Stimulated activated CD8-positive, alpha-beta memory T cell treated with anti-CD3 and anti-CD28 coated beads, Interleukin-15, amount 100 ng/mL, for 48 hours (primary cell): ENCODE measurements around the gene CNEP1R1.
A peak's percentile ranks its signal among the peaks of the same experiment; 100 is the strongest.

Source experiments
- DNase-seq, 2 donors: peaks; one replicate each; pipeline ENCODE4 v3.0.0-alpha.2; 2020; ENCODE audit warnings: low read depth in 2 of 2

The CNEP1R1 gene

DNA sequence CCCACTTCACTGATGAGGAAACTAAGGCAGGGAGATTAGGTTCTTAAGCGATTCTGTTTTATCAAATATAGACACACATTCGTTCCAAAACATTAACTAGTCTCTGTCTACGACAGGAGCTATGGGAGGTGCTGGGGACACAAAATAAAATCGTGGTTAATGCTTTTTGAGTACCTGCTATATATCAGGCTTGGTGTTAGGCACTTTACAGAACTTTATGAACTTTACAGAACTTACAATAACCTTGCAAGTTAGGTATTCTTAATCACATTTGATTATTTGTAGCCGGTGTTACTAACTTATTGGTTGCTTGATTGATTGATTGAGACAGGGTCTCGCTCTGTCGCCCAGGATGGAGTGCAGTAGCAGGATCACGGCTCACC is 40.2 kb downstream of the CNEP1R1 start:
- DNase-seq: no peak

DNA sequence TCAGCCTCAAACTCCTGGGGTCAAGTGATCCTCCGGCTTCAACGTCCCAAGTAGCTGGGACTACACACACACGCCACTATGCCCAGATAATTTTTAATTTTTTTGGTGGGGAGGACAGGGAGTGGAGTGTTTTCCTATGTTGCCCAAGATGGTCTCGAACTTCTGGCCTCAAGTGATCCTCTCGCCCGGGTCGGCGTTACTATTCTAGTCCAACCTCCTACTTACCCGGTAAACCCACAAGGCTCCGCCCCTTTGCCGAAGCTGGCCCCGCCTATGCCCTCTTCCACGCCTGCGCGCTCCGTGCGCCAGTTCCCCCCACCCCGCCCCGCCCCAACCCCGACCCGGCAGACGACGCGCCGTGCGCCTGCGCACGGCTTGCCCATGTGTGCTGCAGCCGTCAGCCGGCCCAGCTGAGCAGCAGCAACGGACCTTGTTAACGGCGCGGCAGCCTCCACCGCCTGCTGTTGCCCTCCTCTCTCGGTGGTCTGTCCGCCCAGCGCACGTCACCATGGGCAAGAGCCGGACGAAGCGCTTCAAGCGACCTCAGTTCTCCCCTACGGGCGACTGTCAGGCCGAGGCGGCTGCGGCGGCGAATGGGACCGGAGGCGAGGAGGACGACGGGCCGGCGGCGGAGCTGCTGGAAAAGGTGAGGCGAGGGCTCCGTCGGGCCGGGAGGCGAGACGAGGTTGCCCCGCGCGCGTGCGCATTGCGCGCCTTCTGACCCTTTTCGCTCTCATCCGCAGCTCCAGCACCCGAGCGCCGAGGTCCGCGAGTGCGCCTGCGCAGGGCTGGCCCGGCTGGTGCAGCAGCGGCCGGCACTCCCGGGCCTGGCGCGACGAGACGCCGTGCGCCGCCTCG is 40.8 kb downstream of the CNEP1R1 start, which contains the start of gene HEATR3:
Gene HEATR3 (plus strand): TSS at position 347 of the 858 bp plus-strand sequence. CDS start 162 bp downstream, at position 509.
- DNase-seq: peak; percentile 89 to 90

DNA sequence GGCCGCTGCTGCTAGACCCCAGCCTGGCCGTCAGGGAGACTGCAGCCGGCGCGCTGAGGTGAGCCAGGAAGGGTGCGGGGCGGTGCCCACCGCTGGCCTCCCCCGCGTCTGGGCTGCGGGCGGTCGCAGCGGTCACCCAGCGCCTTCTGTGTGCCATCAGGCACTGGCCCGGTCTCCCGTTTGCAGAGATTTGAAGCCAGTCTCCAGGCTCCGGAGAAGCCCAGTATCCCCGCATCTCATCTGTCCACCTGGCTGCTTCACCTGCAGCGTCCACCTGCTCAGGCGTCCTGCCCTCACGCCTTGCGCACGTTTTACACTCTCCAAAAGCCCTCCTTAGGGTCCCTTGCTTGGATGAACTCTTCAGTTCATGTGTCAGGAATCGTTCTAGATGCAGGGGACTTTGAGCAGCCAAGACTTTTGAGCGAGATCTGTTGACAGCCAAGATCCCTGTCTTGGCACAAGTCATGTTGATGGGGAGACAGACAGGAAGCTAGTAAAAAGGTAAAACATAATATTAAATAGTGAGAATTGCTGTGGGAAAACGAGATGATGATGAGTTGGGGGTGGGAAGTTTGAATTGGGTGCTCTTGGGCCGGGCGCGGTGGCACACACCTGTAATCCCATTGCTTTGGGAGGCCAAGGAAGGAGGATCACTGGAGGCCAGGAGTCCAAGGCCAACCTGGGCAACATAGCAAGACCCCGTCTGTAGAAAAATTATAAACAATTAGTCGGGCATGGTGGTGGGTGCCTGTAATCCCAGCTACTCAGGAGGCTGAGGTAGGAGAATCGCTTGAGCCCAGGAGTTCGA is 41.7 kb downstream of the CNEP1R1 start:
- DNase-seq: no peak

DNA sequence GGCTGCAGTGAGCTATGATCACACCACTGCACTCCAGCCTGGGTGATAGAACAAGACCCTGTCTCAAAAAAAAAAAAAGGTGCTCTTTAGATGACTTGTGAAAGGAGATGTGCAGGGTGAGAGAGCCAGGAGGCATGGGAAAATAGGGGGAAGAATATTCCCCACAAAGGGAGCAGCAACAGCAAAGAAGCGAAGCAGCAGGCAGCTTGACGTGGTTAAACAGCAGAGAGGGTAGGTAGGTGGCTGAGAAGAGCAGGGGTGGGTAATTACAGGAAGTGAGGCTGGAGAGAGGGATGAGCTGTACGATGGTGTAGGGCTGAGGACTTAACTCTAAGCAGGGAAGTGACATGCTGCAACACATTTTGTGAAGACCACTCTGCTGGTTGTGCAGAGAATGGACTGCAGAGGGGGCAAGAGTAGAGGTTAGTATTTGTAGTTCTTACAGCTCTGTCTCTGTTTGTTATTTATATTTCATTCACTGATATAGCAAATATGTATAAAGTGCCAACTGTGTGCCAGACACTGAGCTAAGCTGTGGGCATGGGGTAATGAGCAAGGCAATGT is 42.3 kb downstream of the CNEP1R1 start:
- peak in 1 of 2 donors; percentile 9 for DNase-seq

DNA sequence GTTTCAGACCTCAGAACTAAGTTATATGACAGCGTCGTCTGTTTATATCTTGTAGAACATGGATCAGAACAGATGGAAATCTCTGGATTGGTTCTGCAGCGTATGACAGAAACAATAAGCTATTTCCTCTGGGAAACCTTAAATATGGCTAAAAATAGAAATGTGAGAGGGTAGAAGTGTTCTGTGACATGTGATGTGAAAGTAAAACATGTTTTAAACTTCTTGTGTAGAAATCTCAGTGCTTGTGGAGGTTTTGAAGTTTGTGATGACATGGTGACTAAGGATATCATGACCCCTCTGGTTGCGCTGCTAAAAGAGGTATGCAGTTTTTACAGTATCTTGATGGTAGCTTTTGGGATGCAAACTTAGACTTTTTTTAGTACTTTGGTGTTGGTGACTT is 43.5 kb downstream of the CNEP1R1 start:
- DNase-seq: no peak

DNA sequence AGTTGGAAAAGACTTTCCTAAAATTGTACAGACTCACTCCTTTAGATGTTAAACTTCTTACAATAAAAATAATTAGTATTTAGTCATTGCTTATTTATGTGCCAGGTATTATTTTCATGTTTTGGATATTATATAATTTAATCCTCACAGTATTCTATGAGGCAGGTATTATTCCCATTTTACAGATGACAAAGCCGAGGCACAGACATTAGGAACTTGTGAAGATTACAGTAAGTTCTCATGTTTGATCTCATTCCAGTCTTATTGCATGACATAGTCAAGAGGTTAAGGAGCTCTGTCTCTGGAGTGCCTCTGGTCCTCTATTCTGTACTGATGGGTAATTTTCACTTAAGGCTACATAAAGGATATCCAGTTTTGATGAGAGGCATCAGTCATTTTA is 44.0 kb downstream of the CNEP1R1 start:
- DNase-seq: no peak

DNA sequence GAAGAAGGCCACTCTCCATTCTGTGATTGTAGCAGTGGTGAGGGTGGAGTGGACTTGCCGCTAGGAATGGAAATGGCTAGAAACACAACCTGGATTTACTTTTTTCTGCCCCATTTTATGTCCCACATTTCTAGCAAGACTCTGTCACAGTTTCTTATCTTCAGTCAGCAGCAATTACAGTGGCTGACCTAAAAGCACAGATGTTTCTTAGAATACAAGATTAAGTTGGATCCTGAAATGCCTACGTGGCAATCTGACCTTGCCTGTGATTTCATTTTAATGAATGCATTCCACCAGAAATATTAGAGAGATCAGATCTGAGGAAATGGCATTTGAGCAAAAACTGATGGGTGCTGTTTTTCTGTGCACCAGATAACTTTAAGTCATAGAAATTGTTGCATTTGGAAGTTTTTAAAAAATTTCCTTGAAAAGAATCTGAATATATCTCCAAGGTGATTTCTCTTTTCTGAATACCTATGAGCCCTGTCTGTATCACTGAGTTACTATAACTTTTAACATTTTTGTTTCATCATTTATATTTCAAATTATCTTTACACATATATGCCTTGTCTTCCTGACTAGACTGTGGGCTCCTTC is 46.1 kb downstream of the CNEP1R1 start:
- no peak for DNase-seq

DNA sequence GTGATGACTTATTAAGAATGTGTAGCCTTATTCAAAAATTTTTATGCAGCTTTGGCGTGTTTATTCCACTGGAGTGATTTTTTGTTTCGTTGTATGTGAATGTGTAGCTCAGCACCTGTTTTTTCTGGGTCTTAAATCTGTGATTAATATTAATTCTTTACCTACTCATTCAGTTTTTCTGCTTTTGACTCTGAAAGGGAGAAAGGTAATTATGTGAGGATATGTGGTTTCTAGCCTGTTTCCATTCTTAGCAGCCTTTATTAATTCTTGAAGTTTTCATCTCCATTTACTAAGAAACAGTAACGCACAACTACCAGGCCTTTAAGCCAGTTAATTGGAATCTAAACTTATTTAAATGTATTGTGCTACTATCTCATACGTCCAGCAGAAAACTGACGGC is 47.7 kb downstream of the CNEP1R1 start:
- no peak for DNase-seq

DNA sequence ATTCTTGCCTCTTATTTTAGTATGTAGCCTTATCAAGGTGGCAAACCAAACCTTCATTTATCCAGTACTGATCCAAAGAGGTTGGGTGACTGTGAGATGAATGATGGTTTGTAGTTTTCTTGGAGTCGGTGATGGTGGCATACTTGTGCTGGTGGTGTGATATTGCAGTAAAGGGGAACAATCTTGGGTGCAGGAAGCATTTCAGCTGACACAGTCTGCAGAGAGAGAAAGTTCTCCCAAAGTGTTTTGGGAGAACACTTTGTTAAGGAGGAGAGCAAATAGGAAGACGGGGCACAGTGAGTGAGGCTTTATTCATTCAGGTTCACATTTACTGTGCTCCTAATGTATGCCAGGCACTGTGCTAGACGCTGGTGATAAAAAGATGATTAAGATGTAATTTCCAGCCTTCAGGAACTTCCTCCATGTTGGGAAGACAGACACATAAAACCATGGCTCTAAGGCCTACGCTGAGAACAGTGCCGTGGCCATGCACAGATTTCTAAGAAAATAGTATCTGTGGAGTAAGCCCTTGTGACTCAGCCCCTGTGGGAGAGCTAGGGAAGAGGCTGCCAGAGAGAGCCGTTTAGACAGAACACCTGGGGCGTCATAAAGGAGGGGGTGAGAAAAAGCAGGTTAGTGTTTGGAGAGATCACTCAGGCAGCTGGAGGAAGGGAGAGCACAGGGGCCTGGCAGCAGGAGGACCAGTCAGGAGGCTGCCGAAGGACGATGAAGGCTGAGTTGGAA is 54.5 kb downstream of the CNEP1R1 start:
- DNase-seq: no peak

DNA sequence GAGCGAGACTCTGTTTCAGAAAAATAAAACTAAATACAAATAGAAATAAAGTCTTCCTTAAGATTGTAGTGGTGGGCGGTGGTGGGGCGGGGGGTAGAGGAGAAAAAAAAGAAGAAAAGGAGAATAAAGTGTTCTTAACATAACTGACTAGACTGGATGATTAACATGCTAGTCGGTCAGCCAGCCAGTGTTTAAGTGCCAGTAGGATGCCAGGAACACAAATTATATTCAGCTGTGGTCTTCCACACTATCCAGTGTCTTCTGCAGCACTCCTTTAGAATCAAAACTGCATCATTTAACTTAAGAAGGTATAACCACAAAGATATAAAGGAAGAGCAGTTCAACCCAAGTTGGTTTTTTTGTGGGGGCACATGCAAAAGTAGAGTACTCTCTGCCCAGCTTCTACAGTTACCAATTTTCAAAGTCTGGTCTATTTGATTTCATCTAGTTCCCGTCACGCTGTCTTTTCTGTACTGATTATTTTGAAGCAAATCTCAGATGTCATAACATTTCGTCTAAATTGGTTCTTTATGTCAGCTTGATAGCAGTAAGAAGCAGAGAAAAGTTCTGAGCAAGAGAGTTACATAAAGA is 56.5 kb downstream of the CNEP1R1 start:
- no peak for DNase-seq

DNA sequence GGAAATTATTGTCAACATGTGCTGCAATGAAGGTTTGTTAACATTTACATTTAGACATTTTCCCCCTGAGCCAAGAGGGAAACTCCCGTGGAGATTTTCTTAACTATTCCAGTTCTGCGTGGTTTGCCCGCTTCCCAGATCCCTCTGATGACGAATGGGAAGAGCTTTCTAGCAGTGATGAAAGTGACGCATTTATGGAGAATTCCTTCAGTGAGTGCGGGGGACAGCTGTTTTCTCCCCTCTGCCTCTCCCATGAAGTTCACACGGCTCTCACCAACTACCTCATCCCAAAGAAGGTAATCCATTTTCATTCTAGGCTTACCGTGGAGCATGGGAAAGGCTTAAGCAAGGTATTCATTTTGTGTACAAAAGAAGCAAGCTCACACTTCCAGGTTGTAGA is 59.0 kb downstream of the CNEP1R1 start:
- DNase-seq: no peak

DNA sequence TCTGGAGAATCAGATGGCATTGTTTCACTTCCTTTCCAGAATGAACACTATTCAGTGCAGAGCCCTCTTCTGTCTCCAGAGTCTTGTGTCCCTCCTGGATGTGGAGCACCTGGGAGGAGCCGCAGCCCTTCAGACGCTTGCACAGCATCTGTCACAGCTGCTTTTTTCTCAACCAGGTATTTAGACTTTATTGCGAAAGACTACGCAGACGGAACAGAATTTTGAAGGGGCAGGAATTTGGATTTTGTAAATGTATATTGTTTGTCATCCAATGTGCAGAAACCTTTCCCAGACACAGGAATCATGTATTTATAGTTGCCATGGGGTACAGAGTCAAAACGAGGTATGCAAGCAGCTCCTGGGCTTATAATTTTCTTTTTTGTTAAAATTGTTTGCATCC is 61.2 kb downstream of the CNEP1R1 start:
- no peak for DNase-seq
